Iris pigment epithelial cell (primary cell): ENCODE results near the gene NPAS2.

ENCODE experiments used
- DNase-seq: peaks from one replicate; pipeline ENCODE4 v3.0.0-alpha.2; 2011; ENCODE audit warnings: low read depth

The NPAS2 gene

DNA sequence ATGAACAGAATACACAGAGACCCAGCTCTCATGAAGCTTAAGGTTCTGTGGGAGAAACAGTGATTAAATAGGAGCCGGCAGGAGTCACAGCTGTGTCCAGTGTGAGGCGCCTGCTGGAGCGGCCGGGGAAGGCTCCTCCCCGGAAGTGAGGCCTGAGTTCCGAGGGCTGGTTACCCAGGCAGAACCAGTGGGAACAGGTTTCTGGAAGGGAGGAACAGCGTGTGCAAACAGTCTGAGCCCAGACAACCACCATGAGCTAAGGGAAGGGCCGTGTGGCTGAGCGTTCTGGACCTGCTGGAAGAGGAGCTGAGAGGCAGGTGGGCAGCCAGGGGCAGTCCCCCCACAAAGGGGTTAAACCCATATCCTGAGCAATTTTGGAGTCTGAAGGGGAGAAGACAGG is 26.0 kb upstream of the NPAS2 start:
- DNase-seq, result peak; percentile 15

GRCh38 chr2:100796499-100797100 is 23.3 kb upstream of the NPAS2 start:
- DNase-seq, result no peak

DNA sequence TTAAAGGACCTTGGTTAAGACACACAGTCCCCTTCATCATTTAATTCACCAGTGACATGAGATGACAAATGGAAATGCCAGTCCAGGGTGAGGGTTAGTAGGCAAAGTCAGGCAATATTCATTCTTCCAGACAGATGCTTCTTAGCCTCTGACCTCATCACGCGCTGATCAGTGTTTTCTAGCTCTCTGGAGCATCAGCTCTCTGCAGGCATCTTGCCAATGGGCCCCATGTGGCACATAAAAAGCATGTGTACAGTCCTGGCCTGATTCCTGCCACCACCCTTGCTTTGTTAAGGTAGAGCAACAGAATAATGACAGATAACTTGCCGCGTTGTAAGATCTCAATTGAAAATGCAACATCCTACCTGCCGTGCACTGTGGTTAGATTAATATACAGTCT is 20.3 kb upstream of the NPAS2 start:
- DNase-seq, result no peak

DNA sequence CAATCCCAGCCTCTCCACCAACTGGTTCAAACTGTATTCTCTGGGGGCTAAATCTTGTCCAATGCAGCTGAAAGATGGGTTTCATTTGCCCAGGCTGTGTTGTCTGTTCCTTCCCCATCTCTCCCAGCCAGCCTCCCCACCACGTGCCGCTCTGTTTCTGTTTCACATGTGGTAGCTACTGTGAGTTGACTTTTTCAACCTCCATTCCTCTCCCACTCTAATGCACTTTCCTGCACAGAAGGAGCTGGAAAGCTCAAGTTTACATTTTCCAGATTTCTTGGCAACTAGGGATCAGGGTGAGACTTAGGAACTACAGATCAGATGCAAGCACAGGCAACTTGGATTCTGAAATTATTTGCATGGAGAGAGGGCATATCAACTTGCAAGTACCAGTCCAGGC is 19.0 kb upstream of the NPAS2 start:
- no peak for DNase-seq

DNA sequence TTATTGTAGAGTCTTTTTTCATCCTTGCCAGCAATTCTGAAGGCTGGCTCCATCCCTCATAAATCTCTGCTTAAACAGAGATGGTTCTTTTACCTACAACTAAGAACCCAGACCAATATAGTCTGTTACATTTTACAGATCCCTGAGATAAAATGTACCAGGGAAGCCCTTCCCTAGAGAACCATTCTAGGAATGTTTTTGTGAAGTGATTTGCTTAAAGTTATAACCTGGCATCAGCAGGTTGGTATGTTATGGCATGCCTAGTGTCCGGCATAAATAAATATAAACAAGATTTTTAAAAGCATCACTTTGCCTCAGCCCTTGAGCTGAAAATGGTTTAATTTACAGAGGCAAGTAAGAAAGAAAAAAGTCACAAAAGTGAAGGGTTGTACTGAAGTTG is 18.5 kb upstream of the NPAS2 start:
- no peak for DNase-seq

GRCh38 chr2:100802066-100802465 is 17.9 kb upstream of the NPAS2 start:
- no peak for DNase-seq

GRCh38 chr2:100803334-100803733 is 16.6 kb upstream of the NPAS2 start:
- DNase-seq, result no peak

DNA sequence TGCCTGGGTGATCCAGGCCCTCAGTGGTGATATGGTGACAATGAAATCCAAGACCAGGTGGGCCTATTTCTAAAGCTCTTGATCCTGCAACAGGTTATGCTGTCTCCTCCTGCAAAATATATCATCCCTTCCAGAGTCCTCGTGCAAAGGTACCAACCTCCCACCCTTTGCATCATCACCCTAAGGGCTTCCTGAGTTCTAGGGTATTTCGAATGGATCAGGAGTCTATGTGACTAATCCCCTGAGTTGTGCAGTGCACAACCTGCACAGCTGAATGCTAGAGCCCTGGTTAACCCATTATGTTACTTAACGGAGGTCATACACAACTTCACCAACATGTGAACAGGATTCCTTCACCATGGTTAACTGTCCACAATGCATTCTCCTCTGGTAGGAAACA is 13.4 kb upstream of the NPAS2 start:
- no peak for DNase-seq

DNA sequence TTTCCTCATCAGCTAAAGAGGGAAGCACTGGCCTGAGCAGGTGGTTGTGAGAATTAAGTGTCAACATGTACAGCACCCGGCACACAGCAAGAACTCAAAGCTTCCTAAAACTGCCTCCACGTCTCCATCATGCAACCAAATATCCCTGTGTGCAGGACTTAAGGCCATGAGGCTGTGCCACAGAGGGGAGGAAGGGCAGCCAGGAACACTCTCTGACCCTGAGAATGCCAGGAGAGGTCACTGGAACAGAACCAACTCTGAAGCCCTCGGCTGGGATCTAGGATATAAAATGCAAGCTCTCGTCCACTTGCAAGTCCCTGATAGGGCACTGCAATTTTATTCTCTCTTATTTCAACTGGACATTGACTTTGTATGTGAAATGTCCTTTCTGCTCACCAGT is 12.2 kb upstream of the NPAS2 start:
- no peak for DNase-seq

- no peak for DNase-seq
Observed at GRCh38 chr2:100808582-100808981, 11.4 kb upstream of the NPAS2 start.

DNA sequence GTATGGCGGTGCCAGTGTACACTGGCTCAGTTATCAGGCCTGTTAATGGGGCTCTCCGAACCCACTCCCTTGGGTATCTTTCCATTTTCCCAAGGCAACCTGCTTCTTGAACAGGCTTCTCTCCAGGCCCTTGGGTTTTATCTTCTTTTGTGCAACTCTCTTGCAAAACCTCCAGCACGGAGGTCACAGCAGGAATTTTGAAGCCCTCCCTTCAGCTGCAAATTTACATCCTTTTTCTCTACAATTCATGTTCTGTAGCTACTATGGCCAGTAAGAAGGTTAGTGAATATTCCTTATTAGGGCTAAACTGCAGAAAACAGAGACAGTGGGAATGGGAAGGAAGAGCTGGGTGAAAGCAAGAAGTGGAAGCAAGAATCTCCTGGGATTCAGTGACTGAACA is 10.4 kb upstream of the NPAS2 start:
- DNase-seq, result no peak

- DNase-seq, result no peak
Observed at GRCh38 chr2:100810603-100811145, 9.3 kb upstream of the NPAS2 start.

DNA sequence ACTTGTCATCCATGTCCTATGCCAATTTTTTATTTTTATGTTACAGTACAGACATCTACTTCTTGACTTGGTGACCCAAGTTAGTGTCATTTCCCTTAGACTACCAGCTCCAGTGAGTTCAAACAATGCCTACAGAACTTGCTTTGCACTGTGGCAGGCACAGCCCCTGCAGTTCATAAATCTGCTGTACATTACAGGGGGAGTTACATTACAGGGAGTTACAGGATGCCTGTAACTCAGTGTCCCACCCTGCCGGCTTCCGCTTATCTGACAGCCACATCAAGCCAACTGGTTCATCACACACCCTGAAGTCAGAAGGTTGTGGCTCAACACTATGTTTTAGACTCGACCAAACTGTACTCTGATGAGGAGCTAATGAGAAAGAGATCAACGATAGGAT is 7.8 kb upstream of the NPAS2 start:
- no peak for DNase-seq

- no peak for DNase-seq
Observed at GRCh38 chr2:100812573-100812972, 7.4 kb upstream of the NPAS2 start.

DNA sequence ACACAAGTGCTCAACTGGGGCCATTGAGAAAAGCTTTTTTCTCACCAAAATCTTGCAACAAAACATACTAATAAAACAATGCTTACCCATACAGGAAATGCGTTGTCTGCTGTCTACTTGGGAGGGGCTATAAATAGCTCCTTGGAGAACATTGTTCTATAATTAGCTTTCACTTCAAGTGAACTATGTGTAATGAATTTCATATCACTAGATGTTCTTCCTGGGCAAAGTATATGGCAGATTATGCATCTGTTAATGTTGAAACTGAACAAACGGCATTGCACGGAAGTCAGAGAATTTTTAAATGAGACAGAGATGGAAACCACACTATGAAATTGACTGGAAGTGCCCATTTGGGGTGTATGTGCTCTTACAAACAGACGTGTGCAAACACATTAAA is 6.4 kb upstream of the NPAS2 start:
- DNase-seq, result peak; percentile 73

DNA sequence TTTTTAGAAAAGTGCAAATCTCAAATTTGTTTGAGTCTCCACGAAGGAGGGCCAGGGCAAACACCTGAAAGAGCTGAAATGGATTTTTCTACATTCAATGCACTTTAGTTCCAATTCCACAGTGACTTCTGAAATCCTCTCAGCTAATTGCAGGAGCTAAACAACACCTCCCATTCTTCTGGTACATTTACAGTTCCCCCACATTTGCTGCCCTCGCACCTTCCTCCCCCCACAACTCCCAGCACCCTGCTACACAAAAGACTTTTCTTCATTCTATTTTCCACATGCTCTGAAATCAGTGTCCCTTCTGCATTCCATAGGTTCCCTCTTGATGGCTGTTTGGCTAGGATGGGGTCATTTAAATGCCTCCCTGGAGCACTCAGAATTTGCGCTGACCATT is 5.9 kb upstream of the NPAS2 start:
- DNase-seq, result no peak

GRCh38 chr2:100814453-100814852 is 5.5 kb upstream of the NPAS2 start:
- no peak for DNase-seq

- DNase-seq, result peak; percentile 18
Observed at GRCh38 chr2:100817388-100817985, 2.5 kb upstream of the NPAS2 start.

DNA sequence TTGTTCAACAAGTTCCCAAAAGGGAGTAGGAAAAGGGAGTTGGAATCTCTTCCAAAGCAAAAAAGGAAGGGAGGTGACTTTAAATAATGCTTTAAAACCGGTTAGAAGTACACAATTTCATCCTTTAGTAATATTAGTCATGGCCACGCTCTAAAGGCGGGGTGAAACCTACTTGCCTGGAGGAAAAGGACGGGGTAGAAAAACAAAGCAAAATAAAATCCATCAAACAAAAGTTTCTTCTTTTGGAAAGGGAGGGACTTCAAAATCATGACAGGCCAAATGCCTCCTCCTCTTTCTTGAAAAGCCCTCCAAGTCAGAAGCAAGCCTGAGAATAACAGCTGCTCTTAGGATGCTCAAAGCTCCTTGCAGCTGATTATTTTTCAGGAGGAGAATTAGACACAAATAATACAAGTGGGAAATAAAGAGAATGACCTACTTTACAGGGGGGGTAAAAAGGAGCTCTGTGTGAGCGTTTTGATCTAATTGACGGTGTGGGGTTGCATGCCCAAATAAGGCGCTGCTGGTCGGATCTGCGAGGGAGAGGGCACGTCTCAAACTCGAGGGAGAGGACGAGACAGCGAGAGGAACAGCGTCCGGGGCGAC is 1.8 kb upstream of the NPAS2 start:
- DNase-seq, result peak; percentile 74

- DNase-seq, result peak; percentile 75
Observed at GRCh38 chr2:100818606-100819369, 1.2 kb upstream of the NPAS2 start.

DNA sequence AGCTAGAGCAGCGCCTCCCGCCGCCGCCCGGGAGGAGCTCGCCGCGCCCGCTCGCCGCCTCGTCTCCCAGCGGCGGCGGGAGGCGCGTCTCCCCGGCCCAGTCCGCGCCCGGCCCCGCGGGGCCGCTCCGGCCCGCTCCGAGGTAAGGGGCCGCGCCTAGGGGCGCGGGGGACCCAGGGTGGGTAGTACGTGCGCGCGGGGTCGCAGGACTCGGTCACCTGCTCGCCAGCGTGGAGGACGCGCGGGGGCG is 259 bp downstream of the NPAS2 start:
- DNase-seq, result no peak

- DNase-seq, result no peak
Observed at GRCh38 chr2:100820523-100821254, 750 bp downstream of the NPAS2 start.
